Measurements from ENCODE around the gene ZDHHC5. TPM values are rescaled to one million over a fixed set of nuclear protein-coding genes. Genes with fewer than 3 reads are reported as not detected.

ZDHHC5 gene
- total and polyA plus RNA-seq, 2 of the 13 experiments (the other 11 are each of a cell fraction or from before 2014, with no cell fraction given) = 26.6 to 34.0 TPM

GRCh38 chr11:57741132-57742086 lies 73.5 kb downstream of the ZDHHC5 start, which contains the start of gene SELENOH (continued):
- peak; percentile 84; the same call in 1 of the 2 replicates for TF ChIP-seq ZSCAN31 (CRISPR knock-in tag; IDR thresholded peaks at IDR 0.05; ENCODE audit: low read depth)
- TF ChIP-seq ZNF616 (CRISPR knock-in tag; IDR thresholded peaks at IDR 0.05; ENCODE audit: low read depth) = peak; percentile 88; the same call in 1 of the 2 replicates
- TF ChIP-seq TBX3 (IDR thresholded peaks at IDR 0.05; ENCODE audit: borderline replicate concordance) = no peak
- TF ChIP-seq TOPORS (CRISPR knock-in tag; IDR thresholded peaks at IDR 0.05) = no peak
- TF ChIP-seq NCOR1 (IDR thresholded peaks at IDR 0.05; ENCODE audit: borderline replicate concordance, low read length) = no peak
- TF ChIP-seq MED8 (CRISPR knock-in tag; IDR thresholded peaks at IDR 0.05; ENCODE audit: insufficient replicate concordance) = peak; percentile 41
- TF ChIP-seq GPN1 (CRISPR knock-in tag; IDR thresholded peaks at IDR 0.05; ENCODE audit: borderline replicate concordance) = no peak
- TF ChIP-seq FOXA3 (CRISPR knock-in tag; IDR thresholded peaks at IDR 0.05) = peak; percentile 52
- no peak for TF ChIP-seq REXO4 (CRISPR knock-in tag; IDR thresholded peaks at IDR 0.05; ENCODE audit: borderline replicate concordance)
- no peak for TF ChIP-seq DDIT3 (CRISPR knock-in tag; IDR thresholded peaks at IDR 0.05)
- TF ChIP-seq NFRKB (IDR thresholded peaks at IDR 0.05) = no peak
- 0 out of 2 replicates have a peak, but pooled peaks have one; percentile 70 for TF ChIP-seq CENPT (CRISPR knock-in tag; IDR thresholded peaks at IDR 0.05; ENCODE audit: low read depth)
- TF ChIP-seq BATF2 (CRISPR knock-in tag; IDR thresholded peaks at IDR 0.05) = no peak
- no peak for TF ChIP-seq GMEB2 (CRISPR knock-in tag; IDR thresholded peaks at IDR 0.05; ENCODE audit: low read depth)
- TF ChIP-seq NCOA1 (CRISPR knock-in tag; IDR thresholded peaks at IDR 0.05) = no peak
- TF ChIP-seq KDM3A (CRISPR knock-in tag; IDR thresholded peaks at IDR 0.05; ENCODE audit: low read depth) = no peak
- TF ChIP-seq MIER3 (CRISPR knock-in tag; IDR thresholded peaks at IDR 0.05; ENCODE audit: borderline replicate concordance) = peak; percentile 77; the same call in 1 of the 2 replicates
- peak; percentile 91 for TF ChIP-seq UBTF (CRISPR knock-in tag; IDR thresholded peaks at IDR 0.05)
